Right ventricle myocardium superior (tissue), 1 donor: ENCODE data around the gene GRIP1. TPM values are rescaled to one million over a fixed set of nuclear protein-coding genes. Genes with fewer than 3 reads are reported as not detected.

Source experiments
- ATAC-seq: fragments of 200-7000 bp; cut with Tn5 transposase; one replicate; pipeline ENCODE4 v1.9.1; 2020; ENCODE audit warnings: mild to moderate bottlenecking; ENCODE audit not compliant: poor library complexity
- DNase-seq: peaks from one replicate; pipeline ENCODE4 v3.0.0-alpha.2; 2020
- intact Hi-C: fragments of 100-400 bp; cut with DNase I; formaldehyde crosslinking; loops from one replicate; pipeline ENCODE4 v1.11.2; 2022
- long read RNA-seq: library from polyadenylated mRNA; unstranded; transcript quantifications from one replicate; pipeline ENCODE4 v2.0.0, GENCODE V29; 2021
- total RNA-seq: library from RNA; stranded (reverse); fragmentation: NEBNext Ultra II Directional; extraction: Animal tissue kit (Norgen Biotek cat#: 25700); gene quantifications from one replicate; pipeline ENCODE4 v1.2.1, GENCODE V29; 2021
- donor health status: DM: no; HTN: yes; CAD: no; lungs with severe emphysema.

GRIP1 gene
- total RNA-seq: 4.1 TPM
- long read RNA-seq, partial matches to known transcripts: 1 of 1 reads
- long read RNA-seq, other reads (novel, unspliced or antisense): 0 of 1 reads

- peak; percentile 60 for ATAC-seq
These were observed at the start of gene GRIP1 for GRCh38 chr12:66678338-66679275. Gene GRIP1, minus strand, starts transcription at chr12:66679076. Its CDS starts 172 bp downstream, at chr12:66678904.

GRCh38 chr12:66726556-66726955 is 47.7 kb upstream of the GRIP1 start:
- intact Hi-C loops: no loop called here
- no peak for DNase-seq
- ATAC-seq: peak; percentile 36

More at GRCh38 chr12:66678338-66679275, at the start of gene GRIP1:
- no peak for DNase-seq
- intact Hi-C loops: no loop called here

GRCh38 chr12:66725031-66725430 is 46.2 kb upstream of the GRIP1 start:
- DNase-seq (no peak), ATAC-seq (no peak)
- intact Hi-C loops: no loop called here

- peak; percentile 5 for DNase-seq
- intact Hi-C loops: no loop called here
- ATAC-seq: no peak
These were observed 45.7 kb upstream of the GRIP1 start for GRCh38 chr12:66724616-66725015.

- DNase-seq: no peak
- intact Hi-C loops: no loop called here
- no peak for ATAC-seq
These were observed 45.1 kb upstream of the GRIP1 start for GRCh38 chr12:66724026-66724425.

GRCh38 chr12:66719862-66720261 is 41.0 kb upstream of the GRIP1 start:
- no peak for DNase-seq
- ATAC-seq: no peak
- intact Hi-C loops: no loop called here

- ATAC-seq: no peak
- intact Hi-C loops: no loop called here
- DNase-seq: no peak
These were observed 38.3 kb upstream of the GRIP1 start for GRCh38 chr12:66717036-66717673.

- intact Hi-C loops: no loop called here
- ATAC-seq (no peak), DNase-seq (no peak)
These were observed 37.6 kb upstream of the GRIP1 start for GRCh38 chr12:66716522-66716921.

GRCh38 chr12:66714709-66715108 is 35.8 kb upstream of the GRIP1 start:
- ATAC-seq (no peak), DNase-seq (no peak)
- intact Hi-C loops: no loop called here

GRCh38 chr12:66713984-66714383 is 35.1 kb upstream of the GRIP1 start:
- intact Hi-C loops: no loop called here
- DNase-seq: no peak
- ATAC-seq: no peak

GRCh38 chr12:66709893-66710292 is 31.0 kb upstream of the GRIP1 start:
- ATAC-seq (no peak), DNase-seq (no peak)
- intact Hi-C loops: no loop called here

- intact Hi-C loops: no loop called here
- ATAC-seq: no peak
- DNase-seq: no peak
These were observed 30.5 kb upstream of the GRIP1 start for GRCh38 chr12:66709457-66709773.

GRCh38 chr12:66708704-66709456 is 30.0 kb upstream of the GRIP1 start:
- ATAC-seq: no peak
- no peak for DNase-seq
- intact Hi-C loops: no loop called here

GRCh38 chr12:66707002-66707697 is 28.3 kb upstream of the GRIP1 start:
- ATAC-seq (peak; percentile 87), DNase-seq (no peak)
- intact Hi-C loops: no loop called here

- DNase-seq (no peak), ATAC-seq (no peak)
- intact Hi-C loops: loop anchor here (10.0 kb wide), 1 partner anchor 425 kb away; no protein-coding TSS in a partner anchor
These were observed 21.0 kb upstream of the GRIP1 start for GRCh38 chr12:66699738-66700482.

GRCh38 chr12:66698558-66698957 is 19.7 kb upstream of the GRIP1 start:
- intact Hi-C loops: loop anchor here (10.0 kb wide), 1 partner anchor 424 kb away; no protein-coding TSS in a partner anchor
- no peak for DNase-seq
- ATAC-seq: no peak

GRCh38 chr12:66697404-66697803 is 18.5 kb upstream of the GRIP1 start:
- intact Hi-C loops: loop anchor here (10.0 kb wide), 1 partner anchor 423 kb away; no protein-coding TSS in a partner anchor
- DNase-seq: no peak
- no peak for ATAC-seq
